Epidermal melanocyte (primary cell): Measurements from ENCODE around the gene OR4E2.
"Not testable (repeated sequence)": the region's sequence is repeated elsewhere in the genome, so short reads cannot be mapped to it uniquely, and the experiment has no call there.

Experiments
- DNase-seq: peaks from one replicate; pipeline ENCODE4 v3.0.0; 2011; ENCODE audit warnings: low spot score; ENCODE audit not compliant: insufficient read length

OR4E2 gene

GRCh38 chr14:21694425-21694824 lies 40.8 kb downstream of the OR4E2 start:
- no peak for DNase-seq

- not testable (repeated sequence) for DNase-seq
Observed at GRCh38 chr14:21697662-21698061, 44.0 kb downstream of the OR4E2 start.

DNA sequence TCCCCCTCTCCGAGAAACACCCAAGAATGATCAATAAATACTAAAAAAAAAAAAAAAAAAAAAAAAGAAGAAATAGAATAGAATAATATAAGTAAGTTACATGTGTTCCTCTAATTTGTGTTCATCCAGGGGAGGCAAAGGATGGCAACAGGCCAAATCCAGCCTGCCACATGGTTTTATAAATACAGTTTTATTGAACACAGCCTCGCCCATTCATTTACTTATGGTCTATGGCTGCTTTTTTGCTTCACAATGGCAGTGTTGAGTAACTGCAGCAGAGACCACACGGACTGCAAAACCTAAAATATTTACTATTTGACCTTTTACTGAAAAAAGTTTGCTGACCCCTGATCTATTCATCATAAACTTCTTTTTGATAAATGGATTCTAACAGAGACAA lies 44.9 kb downstream of the OR4E2 start:
- not testable (repeated sequence) for DNase-seq

- no peak for DNase-seq
Observed at GRCh38 chr14:21699551-21699950, 45.9 kb downstream of the OR4E2 start.

GRCh38 chr14:21702316-21702715 lies 48.7 kb downstream of the OR4E2 start:
- no peak for DNase-seq

DNA sequence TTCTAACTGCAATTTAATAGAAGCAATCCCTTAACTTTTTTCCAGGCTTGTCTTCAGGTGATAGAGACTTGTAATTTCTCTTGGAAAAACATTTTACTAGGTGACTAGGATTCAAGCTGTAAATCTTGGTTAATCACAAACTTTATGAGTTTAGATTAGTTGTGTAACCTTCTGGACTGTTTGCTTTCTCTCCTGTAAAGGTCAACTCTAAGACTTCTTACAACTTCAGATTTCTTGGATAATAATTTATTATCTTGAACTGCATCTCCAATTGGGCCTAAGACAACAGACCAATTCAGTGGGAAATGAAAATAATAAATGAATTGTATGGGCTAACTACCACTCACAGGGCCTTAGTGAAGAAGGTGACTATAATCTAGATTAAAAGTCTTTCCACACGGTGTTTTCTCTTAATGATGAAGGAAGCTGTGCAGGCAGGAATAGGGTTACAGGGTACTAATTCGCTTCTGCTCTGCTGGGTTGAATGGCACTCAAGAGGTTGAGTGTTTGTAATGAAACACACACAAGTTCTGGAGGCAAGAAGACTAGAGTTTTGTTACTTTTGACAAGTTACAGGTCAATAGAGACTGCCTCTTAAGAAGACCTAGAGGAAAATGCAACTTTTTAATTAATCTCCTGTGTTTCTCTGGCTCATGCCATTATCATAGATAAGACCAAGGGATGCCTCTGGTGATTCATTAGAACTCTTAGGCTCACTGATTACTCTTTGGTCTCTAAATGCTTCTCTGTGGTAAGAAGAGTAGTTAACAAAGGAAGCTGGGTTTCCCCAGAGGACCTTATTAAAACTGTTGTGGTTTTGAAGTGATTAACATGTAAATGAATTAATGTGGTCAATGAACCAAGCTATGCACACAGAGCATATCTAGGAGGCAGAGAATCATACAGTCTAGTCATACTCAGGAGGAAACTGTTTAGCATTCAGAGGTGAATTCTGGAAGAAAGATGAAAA lies 50.0 kb downstream of the OR4E2 start:
- no peak for DNase-seq

DNA sequence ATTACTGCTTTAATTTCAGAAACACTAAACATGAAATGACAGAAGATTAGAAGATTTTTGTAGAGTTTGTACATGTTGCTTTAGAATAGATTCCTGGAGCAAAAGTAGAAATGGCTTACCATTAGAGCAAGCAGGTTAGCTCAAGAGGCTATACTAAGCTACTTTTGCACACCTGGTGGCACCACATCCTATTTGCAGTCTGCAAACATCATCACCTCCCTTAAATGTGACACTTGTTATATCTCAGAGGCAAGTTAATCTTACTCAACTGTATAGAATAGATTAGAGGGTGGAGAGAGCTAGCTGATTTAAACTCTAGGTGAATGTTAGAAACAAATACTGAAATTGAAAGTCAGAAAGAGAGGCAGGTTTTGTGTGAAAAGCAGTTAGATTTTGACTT lies 50.7 kb downstream of the OR4E2 start:
- no peak for DNase-seq

- DNase-seq: peak; percentile 32
Observed at GRCh38 chr14:21711360-21711961, 57.8 kb downstream of the OR4E2 start.

DNA sequence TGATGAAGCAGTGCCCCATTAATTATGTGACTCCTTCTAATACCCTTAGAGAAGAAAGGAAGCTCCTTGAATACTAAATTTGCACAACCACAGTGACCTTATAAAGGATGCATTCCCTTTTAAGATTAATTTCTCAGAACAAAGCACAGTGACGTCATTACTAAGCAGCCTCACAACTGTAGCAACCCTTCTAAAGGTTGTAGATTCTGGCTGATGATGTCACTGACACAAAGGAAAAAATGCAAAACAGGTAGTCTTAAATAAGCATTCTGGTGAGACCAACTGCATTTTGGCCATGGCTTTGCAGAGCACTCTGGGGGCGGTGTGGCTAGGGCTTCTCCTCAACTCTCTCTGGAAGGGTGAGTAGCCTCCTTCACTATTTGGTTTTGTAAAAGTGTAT lies 58.4 kb downstream of the OR4E2 start:
- DNase-seq: no peak

- no peak for DNase-seq
Observed at GRCh38 chr14:21714318-21714929, 60.8 kb downstream of the OR4E2 start.
